ENCODE results near the gene CFL1.

Gene CFL1

DNA sequence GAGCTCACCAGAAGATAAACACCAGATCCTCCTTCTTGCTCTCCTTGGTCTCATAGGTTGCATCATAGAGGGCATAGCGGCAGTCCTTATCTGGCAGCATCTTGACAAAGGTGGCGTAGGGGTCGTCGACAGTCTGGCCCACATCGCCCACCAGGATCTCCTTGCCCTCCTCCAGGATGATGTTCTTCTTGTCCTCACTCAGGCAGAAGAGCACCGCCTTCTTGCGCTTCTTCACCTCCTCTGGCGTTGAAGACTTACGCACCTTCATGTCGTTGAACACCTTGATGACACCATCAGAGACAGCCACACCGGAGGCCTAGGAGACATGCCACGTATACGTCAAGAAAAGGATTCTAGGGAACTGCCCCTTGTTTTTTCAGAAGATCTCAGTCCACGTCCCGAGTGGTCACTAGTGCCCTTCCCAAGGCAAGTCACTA lies 2.0 kb downstream of the CFL1 start:
- H3K4me3 ChIP-seq (ENCODE audit: low read length) = no peak overlapping the region
- H3K9ac ChIP-seq (ENCODE audit: low read length) = no peak overlapping the region
- no peak for TF ChIP-seq EZH2 (optimal IDR thresholded peaks at IDR 0.05; ENCODE audit: low read depth, low read length)
- TF ChIP-seq, protein P1, sequence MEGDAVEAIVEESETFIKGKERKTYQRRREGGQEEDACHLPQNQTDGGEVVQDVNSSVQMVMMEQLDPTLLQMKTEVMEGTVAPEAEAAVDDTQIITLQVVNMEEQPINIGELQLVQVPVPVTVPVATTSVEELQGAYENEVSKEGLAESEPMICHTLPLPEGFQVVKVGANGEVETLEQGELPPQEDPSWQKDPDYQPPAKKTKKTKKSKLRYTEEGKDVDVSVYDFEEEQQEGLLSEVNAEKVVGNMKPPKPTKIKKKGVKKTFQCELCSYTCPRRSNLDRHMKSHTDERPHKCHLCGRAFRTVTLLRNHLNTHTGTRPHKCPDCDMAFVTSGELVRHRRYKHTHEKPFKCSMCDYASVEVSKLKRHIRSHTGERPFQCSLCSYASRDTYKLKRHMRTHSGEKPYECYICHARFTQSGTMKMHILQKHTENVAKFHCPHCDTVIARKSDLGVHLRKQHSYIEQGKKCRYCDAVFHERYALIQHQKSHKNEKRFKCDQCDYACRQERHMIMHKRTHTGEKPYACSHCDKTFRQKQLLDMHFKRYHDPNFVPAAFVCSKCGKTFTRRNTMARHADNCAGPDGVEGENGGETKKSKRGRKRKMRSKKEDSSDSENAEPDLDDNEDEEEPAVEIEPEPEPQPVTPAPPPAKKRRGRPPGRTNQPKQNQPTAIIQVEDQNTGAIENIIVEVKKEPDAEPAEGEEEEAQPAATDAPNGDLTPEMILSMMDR (IDR thresholded peaks at IDR 0.05; ENCODE audit: low read length) = no peak
- TF ChIP-seq EZH2phosphoT487 (IDR thresholded peaks at IDR 0.05; ENCODE audit: low read length) = no peak
- peak overlapping the region; percentile 76; the same call in 1 of the 2 replicates for H3K4me2 ChIP-seq (ENCODE audit: low read depth, low read length)
- peaks cover 28% of the 10 kb centered on the region for H4K20me1 ChIP-seq (ENCODE audit: insufficient read depth, low read length)
- DNase-seq = no peak
- no peaks in the 10 kb centered on the region for H3K9me3 ChIP-seq (replicated peaks; ENCODE audit: insufficient read depth, low read length)
- H2AFZ ChIP-seq (ENCODE audit: low read length) = no peak overlapping the region
- peaks cover 44% of the 10 kb centered on the region for H3K79me2 ChIP-seq (ENCODE audit: low read length)
- H3F3A ChIP-seq (ENCODE audit: insufficient read depth, low read length) = peaks cover 58% of the 10 kb centered on the region
- H3K9me2 ChIP-seq (replicated peaks; ENCODE audit: insufficient read depth, low read length) = no peaks in the 10 kb centered on the region
- H3K27ac ChIP-seq (ENCODE audit: low read length) = no peak overlapping the region
- H3K36me3 ChIP-seq (replicated peaks; ENCODE audit: insufficient read depth, low read length) = peaks cover 24% of the 10 kb centered on the region
- no peaks in the 10 kb centered on the region for H3K27me3 ChIP-seq (replicated peaks; ENCODE audit: insufficient read depth, low read length)
- 0 out of 2 replicates have a peak, but pooled peaks cover 8% of the 10 kb centered on the region for H3K4me1 ChIP-seq (ENCODE audit: low read length)

DNA sequence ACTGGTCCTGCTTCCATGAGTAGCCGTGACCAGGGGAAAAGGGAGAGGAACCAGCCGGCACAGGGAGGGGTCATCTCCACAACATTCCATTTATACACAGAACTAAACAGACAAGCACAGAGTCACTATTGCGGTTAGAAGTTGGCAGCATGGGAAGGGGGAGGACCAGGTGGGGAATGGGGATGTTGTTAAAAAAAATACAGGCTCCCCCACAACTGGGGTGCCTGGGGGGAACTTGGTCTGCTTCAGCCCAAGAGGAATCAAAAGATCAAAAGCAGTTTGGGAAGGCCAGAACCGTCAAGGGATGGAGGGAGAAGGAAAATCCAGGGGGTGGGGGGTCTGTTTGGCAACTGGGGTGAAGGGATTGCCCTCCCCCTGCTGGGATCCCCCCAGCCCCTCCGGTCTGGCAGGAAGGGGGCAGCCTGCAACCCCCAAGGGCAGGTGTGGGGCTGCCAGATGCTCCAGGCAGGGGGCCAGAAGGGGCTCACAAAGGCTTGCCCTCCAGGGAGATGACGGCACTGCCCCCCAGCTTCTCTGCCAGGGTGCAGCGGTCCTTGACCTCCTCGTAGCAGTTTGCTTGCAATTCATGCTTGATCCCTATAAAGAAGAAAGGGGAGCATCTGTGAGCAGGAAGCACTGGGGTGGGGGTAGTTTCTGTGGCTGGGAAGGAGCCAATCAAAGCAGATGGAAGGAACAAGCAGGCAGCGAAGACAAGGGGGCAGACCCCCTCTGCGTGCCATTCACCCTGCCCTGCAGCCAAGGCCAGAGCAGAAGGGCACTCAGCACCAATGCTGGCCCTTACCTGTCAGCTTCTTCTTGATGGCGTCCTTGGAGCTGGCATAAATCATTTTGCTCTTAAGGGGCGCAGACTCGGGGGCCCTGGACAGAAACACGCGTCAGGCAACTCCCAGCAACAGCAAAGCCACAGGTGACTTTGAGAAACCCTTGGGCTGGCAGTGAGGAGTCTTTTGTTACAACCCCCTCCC lies 2.8 kb downstream of the CFL1 start:
- no peak overlapping the region for H3K27ac ChIP-seq (ENCODE audit: low read length)
- peaks cover 39% of the 10 kb centered on the region for H3K79me2 ChIP-seq (ENCODE audit: low read length)
- no peak overlapping the region for H3K4me3 ChIP-seq (ENCODE audit: low read length)
- H3K27me3 ChIP-seq (replicated peaks; ENCODE audit: insufficient read depth, low read length) = no peaks in the 10 kb centered on the region
- H3K4me1 ChIP-seq (ENCODE audit: low read length) = 0 out of 2 replicates have a peak, but pooled peaks cover 8% of the 10 kb centered on the region
- H3F3A ChIP-seq (ENCODE audit: insufficient read depth, low read length) = peaks cover 50% of the 10 kb centered on the region
- no peak for DNase-seq
- H3K36me3 ChIP-seq (replicated peaks; ENCODE audit: insufficient read depth, low read length) = peaks cover 24% of the 10 kb centered on the region
- H3K9me2 ChIP-seq (replicated peaks; ENCODE audit: insufficient read depth, low read length) = no peaks in the 10 kb centered on the region
- TF ChIP-seq, protein P1 (IDR thresholded peaks at IDR 0.05; ENCODE audit: low read length) = no peak
- peaks cover 28% of the 10 kb centered on the region for H4K20me1 ChIP-seq (ENCODE audit: insufficient read depth, low read length)
- no peak overlapping the region for H3K9ac ChIP-seq (ENCODE audit: low read length)
- no peaks in the 10 kb centered on the region for H3K9me3 ChIP-seq (replicated peaks; ENCODE audit: insufficient read depth, low read length)
- H2AFZ ChIP-seq (ENCODE audit: low read length) = no peak overlapping the region
- H3K4me2 ChIP-seq (ENCODE audit: low read depth, low read length) = no peak overlapping the region

DNA sequence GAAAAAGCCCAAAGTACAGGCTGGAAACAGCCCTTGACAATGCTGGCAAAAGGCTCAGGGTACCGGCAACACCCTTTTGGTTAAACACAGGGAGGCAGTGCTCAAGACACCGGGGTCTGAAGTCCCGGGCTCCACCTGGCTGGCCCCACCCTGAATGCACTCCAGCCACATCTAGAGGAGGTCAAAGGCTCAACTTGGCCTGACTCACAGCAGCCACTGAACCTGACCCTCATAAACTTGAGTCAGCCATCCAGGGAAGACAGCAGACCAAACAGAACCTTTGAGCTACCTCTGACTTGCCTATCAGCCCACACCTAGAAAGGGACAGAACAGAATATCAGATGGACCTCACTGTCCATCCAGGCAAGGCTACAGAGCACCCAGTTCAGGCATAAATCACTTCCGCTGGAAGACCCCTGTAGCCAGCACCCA lies 3.8 kb downstream of the CFL1 start:
- Histone ChIP-seq H3K9ac (ENCODE audit: low read length) (no peak overlapping the region), H4K20me1 (ENCODE audit: insufficient read depth, low read length) (peaks cover 28% of the 10 kb centered on the region), H3F3A (ENCODE audit: insufficient read depth, low read length) (peaks cover 40% of the 10 kb centered on the region), H3K4me1 (ENCODE audit: low read length) (0 out of 2 replicates have a peak, but pooled peaks cover 8% of the 10 kb centered on the region), H3K79me2 (ENCODE audit: low read length) (peaks cover 39% of the 10 kb centered on the region), H3K36me3 (replicated peaks; ENCODE audit: insufficient read depth, low read length) (peaks cover 24% of the 10 kb centered on the region), H3K4me3 (ENCODE audit: low read length) (no peak overlapping the region), H3K9me2 (replicated peaks; ENCODE audit: insufficient read depth, low read length) (no peaks in the 10 kb centered on the region), H3K27me3 (replicated peaks; ENCODE audit: insufficient read depth, low read length) (no peaks in the 10 kb centered on the region), H3K9me3 (replicated peaks; ENCODE audit: insufficient read depth, low read length) (no peaks in the 10 kb centered on the region), H3K27ac (ENCODE audit: low read length) (no peak overlapping the region), H3K4me2 (ENCODE audit: low read depth, low read length) (no peak overlapping the region), H2AFZ (ENCODE audit: low read length) (no peak overlapping the region)
- TF ChIP-seq, protein P1 (IDR thresholded peaks at IDR 0.05; ENCODE audit: low read length) = no peak
- TF ChIP-seq EZH2phosphoT487 (IDR thresholded peaks at IDR 0.05; ENCODE audit: low read length) (no peak), EZH2 (optimal IDR thresholded peaks at IDR 0.05; ENCODE audit: low read depth, low read length) (no peak)
- no peak for DNase-seq

Measured in MM.1S (cell line).